HCT116 (cell line): ENCODE measurements around the gene C1orf56. TPM values are rescaled to one million over a fixed set of nuclear protein-coding genes. Genes with fewer than 3 reads are reported as not detected.

ENCODE experiments used
- ATAC-seq: fragments of 200-7000 bp; cut with Tn5 transposase; 2 replicates; pipeline ENCODE4 v1.9.1; 2020; ENCODE audit warnings: mild to moderate bottlenecking, moderate library complexity
- BruUV-seq: library from RNA; stranded (reverse); fragments of 400-500 nt; replicated peaks from 2 replicates; lab custom pipeline; 2021; lab: Mats Ljungman, UMichigan
- CTCF ChIA-PET: fragments of 300-600 bp; sonication (Branson Sonifier 250); formaldehyde crosslinking; loops from one replicate; lab custom pipeline; 2021; ENCODE audit warnings: antibody characterized with exemption; lab: Charles Lee
- POLR2A ChIA-PET: fragments of 300-600, 350-600 bp; sonication (Branson Sonifier 250); formaldehyde crosslinking; loops from one replicate; lab custom pipeline; 2021; ENCODE audit warnings: antibody characterized with exemption; lab: Charles Lee
- RAD21 ChIA-PET, 2 experiments: fragments of 300-600 bp; sonication (Branson Sonifier 250); formaldehyde crosslinking; loops; one replicate each; lab custom pipeline; 2023; ENCODE audit warnings: low total read pairs in 2 of 2; ENCODE audit not compliant: uncharacterized antibody in 2 of 2, unreplicated experiment in 2 of 2, low non-redundant PET in 1 of 2; lab: Charles Lee
- DNase-seq: peaks from one replicate; pipeline ENCODE4 v3.0.0-alpha.2; 2010; ENCODE audit warnings: low read depth, low spot score
- H2AFZ ChIP-seq: fragments of 200-600 bp; shearing (Covaris generic), sonication (generic); 2 replicates; pipeline ENCODE4 v1.6.1; 2017; ENCODE audit warnings: low read depth, mixed run types, mixed read lengths, antibody characterized with exemption, low read length; ENCODE audit not compliant: poor library complexity, severe bottlenecking
- H3K27ac ChIP-seq: 2 replicates; pipeline ENCODE4 v1.5.1; 2012; ENCODE audit warnings: low read depth, low read length
- H3K27me3 ChIP-seq: fragments of 200-600 bp; sonication (generic); 2 replicates; pipeline ENCODE4 v1.6.1; 2016; ENCODE audit warnings: mixed run types, low read length, mixed read lengths; ENCODE audit not compliant: insufficient read depth
- H3K36me3 ChIP-seq, 2 experiments: fragments of 200-500 bp in 1 of 2; fragments of 200-600 bp in 1 of 2; sonication (Bioruptor generic) in 1 of 2; sonication (generic) in 1 of 2; 2 replicates each; pipeline versions ENCODE4 v1.5.1 to v1.6.1; 2014 to 2016; ENCODE audit warnings: low read length in 2 of 2, inconsistent platforms in 1 of 2, mixed read lengths in 1 of 2, mixed run types in 1 of 2; ENCODE audit not compliant: insufficient read depth in 2 of 2, control insufficient read depth in 1 of 2
- H3K4me1 ChIP-seq, 2 experiments: fragments of 200-600 bp in 1 of 2; sonication (generic) in 1 of 2; 2 replicates each; pipeline versions ENCODE4 v1.5.1 to v1.6.1; 2012 to 2017; ENCODE audit warnings: low read length in 2 of 2, inconsistent platforms in 1 of 2, mild to moderate bottlenecking in 1 of 2, mixed read lengths in 1 of 2, mixed run types in 1 of 2, moderate library complexity in 1 of 2; ENCODE audit not compliant: insufficient read depth in 2 of 2, control insufficient read depth in 1 of 2
- H3K4me2 ChIP-seq: fragments of 200-600 bp; sonication (generic); 2 replicates; pipeline ENCODE4 v1.6.1; 2017; ENCODE audit warnings: mixed run types, low read length, mixed read lengths
- H3K4me3 ChIP-seq, 2 experiments: fragments of 200-600 bp in 1 of 2; sonication (generic) in 1 of 2; replicated peaks in 1 of 2; 2 replicates each; pipeline ENCODE4 v1.5.1; 2011 to 2016; ENCODE audit warnings: low read length in 2 of 2, control low read depth in 1 of 2, low read depth in 1 of 2, mild to moderate bottlenecking in 1 of 2, mixed read lengths in 1 of 2, mixed run types in 1 of 2
- H3K79me2 ChIP-seq: fragments of 200-600 bp; sonication (generic); 2 replicates; pipeline ENCODE4 v1.6.1; 2017; ENCODE audit warnings: mild to moderate bottlenecking, mixed run types, low read length, moderate library complexity, mixed read lengths; ENCODE audit not compliant: insufficient read depth
- H3K9ac ChIP-seq: fragments of 200-600 bp; sonication (generic); 2 replicates; pipeline ENCODE4 v1.6.1; 2016; ENCODE audit warnings: low read length, mixed read lengths
- H3K9me2 ChIP-seq: fragments of 200-600 bp; sonication (generic), shearing (Covaris generic); 2 replicates; pipeline ENCODE4 v1.6.1; 2017; ENCODE audit warnings: mixed run types, mild to moderate bottlenecking, moderate library complexity; ENCODE audit not compliant: insufficient read depth
- H3K9me3 ChIP-seq, 2 experiments: fragments of 200-500 bp in 1 of 2; fragments of 200-600 bp in 1 of 2; sonication (Bioruptor generic) in 1 of 2; sonication (generic) in 1 of 2; 2 replicates each; pipeline ENCODE4 v1.6.1; 2014 to 2017; ENCODE audit warnings: low read length in 2 of 2, mixed read lengths in 2 of 2, inconsistent platforms in 1 of 2, low read depth in 1 of 2, mild to moderate bottlenecking in 1 of 2, mixed run types in 1 of 2, moderate library complexity in 1 of 2; ENCODE audit not compliant: control insufficient read depth in 1 of 2, insufficient read depth in 1 of 2
- H4K20me1 ChIP-seq: fragments of 200-600 bp; sonication (generic), shearing (Covaris generic); 2 replicates; pipeline ENCODE4 v1.6.1; 2017; ENCODE audit warnings: mixed run types, mild to moderate bottlenecking, moderate library complexity; ENCODE audit not compliant: insufficient read depth
- EGR1 ChIP-seq: IDR thresholded peaks from 2 replicates; pipeline ENCODE4 v1.6.1; 2012; ENCODE audit warnings: low read depth
- JUND ChIP-seq: IDR thresholded peaks from 2 replicates; pipeline ENCODE4 v1.6.1; 2012
- SIN3A ChIP-seq: IDR thresholded peaks from 2 replicates; pipeline ENCODE4 v1.6.1; 2012; ENCODE audit warnings: low read depth
- SP1 ChIP-seq: IDR thresholded peaks from 2 replicates; pipeline ENCODE4 v1.6.1; 2012; ENCODE audit warnings: low read depth
- TCF7L2 ChIP-seq: IDR thresholded peaks from 2 replicates; pipeline ENCODE4 v1.7.0; 2011; ENCODE audit warnings: borderline replicate concordance, inconsistent platforms; ENCODE audit not compliant: insufficient read depth, insufficient read length; ENCODE audit errors: extremely low read depth
- YY1 ChIP-seq: IDR thresholded peaks from 2 replicates; pipeline ENCODE4 v1.6.1; 2011; ENCODE audit warnings: low read length, low read depth, moderate library complexity, mild to moderate bottlenecking; ENCODE audit not compliant: insufficient replicate concordance; ENCODE audit errors: extremely low read depth
- intact Hi-C: fragments of 100-400 bp; cut with micrococcal nuclease; formaldehyde crosslinking; loops from 2 replicates; pipeline ENCODE4 v1.10.0; 2022
- total RNA-seq: library from RNA; stranded (reverse); gene quantifications from one replicate; pipeline ENCODE4 v1.2.1, GENCODE V29; 2021; ENCODE audit not compliant: unreplicated experiment

C1orf56 gene
- total RNA-seq, 1 experiment from 2014 or later, result not detected

- no peak overlapping the region for H2AFZ ChIP-seq
- BruUV-seq, result no TSS peak
- no peaks in the 10 kb centered on the region for H3K27me3 ChIP-seq
- ATAC-seq, result no peak
- H3K4me1 ChIP-seq, result peaks cover 6 to 37% of the 10 kb centered on the region in 2 experiments; a peak in 3 of 4 replicates
- DNase-seq, result no peak
- no peak overlapping the region for H3K9ac ChIP-seq
- RAD21 ChIA-PET, result no interaction called here
- H3K4me3 ChIP-seq, result no peak overlapping the region
- no peaks in the 10 kb centered on the region for H4K20me1 ChIP-seq
- H3K36me3 ChIP-seq, result no peaks in the 10 kb centered on the region
- intact Hi-C loops, result loop anchor here (5.0 kb wide), 3 partner anchors 371 to 741 kb away; partner anchors contain the start of genes CA14 and ENSA
- no peak overlapping the region for H3K4me2 ChIP-seq
- H3K79me2 ChIP-seq, result no peaks in the 10 kb centered on the region
- no peaks in the 10 kb centered on the region for H3K9me3 ChIP-seq
- no peaks in the 10 kb centered on the region for H3K9me2 ChIP-seq
- CTCF ChIA-PET, result interaction anchor here (1.2 kb wide), 1 partner anchor 534 kb away, joined by 3 read pairs; no protein-coding TSS in a partner anchor
- H3K27ac ChIP-seq, result no peak overlapping the region
- TF ChIP-seq EGR1 (no peak), YY1 (no peak), JUND (no peak), TCF7L2 (no peak)
- TF ChIP-seq, all 23 proteins: peak for 0
- POLR2A ChIA-PET, result no interaction called here
Measured at GRCh38 chr1:150997949-150998348, 49.6 kb upstream of the C1orf56 start.

GRCh38 chr1:150999051-150999674, 48.4 kb upstream of the C1orf56 start:
- no peaks in the 10 kb centered on the region for H3K9me2 ChIP-seq
- peak; percentile 39; the same call in 1 of the 2 replicates for ATAC-seq
- no peaks in the 10 kb centered on the region for H3K27me3 ChIP-seq
- DNase-seq, result no peak
- 0 out of 4 replicates have a peak overlapping the region, but pooled peaks of 1 of the 2 experiments have one; percentile 7 for H3K4me3 ChIP-seq
- no peak overlapping the region for H3K27ac ChIP-seq
- no TSS peak for BruUV-seq
- ChIA-PET POLR2A (interaction anchor here (1.2 kb wide), 1 partner anchor 18 kb away, joined by 3 read pairs; no protein-coding TSS in a partner anchor), CTCF (no interaction called here), RAD21 (no interaction called here)
- no peaks in the 10 kb centered on the region for H3K36me3 ChIP-seq
- H3K4me1 ChIP-seq, result peaks cover 7 to 40% of the 10 kb centered on the region in 2 experiments; a peak in 3 of 4 replicates
- TF ChIP-seq SP1 (0 out of 2 replicates have a peak, but pooled peaks have one; percentile 23), SIN3A (no peak)
- H3K9ac ChIP-seq, result no peak overlapping the region
- H3K4me2 ChIP-seq, result peak overlapping the region; percentile 46
- H4K20me1 ChIP-seq, result no peaks in the 10 kb centered on the region
- H3K79me2 ChIP-seq, result no peaks in the 10 kb centered on the region
- H3K9me3 ChIP-seq, result no peaks in the 10 kb centered on the region
- intact Hi-C loops, result loop anchor here (5.0 kb wide), 3 partner anchors 372 to 742 kb away; partner anchors contain the start of genes CA14 and ENSA
- H2AFZ ChIP-seq, result peak overlapping the region; percentile 38
